HG03064 (cell line): ENCODE results near the gene C1orf52.

Experiments used
- ATAC-seq: cut with Tn5 transposase; IDR thresholded peaks from one replicate; pipeline ENCODE4 v1.9.1; 2021; ENCODE audit warnings: low read depth; ENCODE audit not compliant: unreplicated experiment

C1orf52 gene

GRCh38 chr1:85240643-85241042 is 18.8 kb downstream of the C1orf52 start:
- no peak for ATAC-seq

DNA sequence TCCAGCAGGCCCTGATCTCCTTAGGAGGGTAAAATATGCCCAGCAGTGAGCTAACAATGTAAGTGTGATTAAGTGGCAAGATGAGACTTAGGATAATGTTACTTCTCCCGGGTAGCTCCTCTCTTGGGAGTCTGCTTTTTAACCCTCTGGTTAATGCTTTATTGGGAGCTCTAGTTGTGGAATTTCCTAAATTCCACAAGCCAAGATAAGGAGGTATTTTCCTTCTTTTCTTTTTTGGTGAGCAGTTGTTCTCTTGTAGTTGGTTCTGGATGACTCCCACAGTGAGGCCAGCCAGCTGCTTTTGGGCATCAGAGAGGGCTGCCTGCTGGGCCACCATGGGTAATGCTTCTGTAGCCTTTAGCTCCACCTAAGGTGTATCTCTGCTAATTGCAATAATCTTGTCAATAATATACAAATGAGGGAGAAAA is 19.3 kb downstream of the C1orf52 start:
- no peak for ATAC-seq

DNA sequence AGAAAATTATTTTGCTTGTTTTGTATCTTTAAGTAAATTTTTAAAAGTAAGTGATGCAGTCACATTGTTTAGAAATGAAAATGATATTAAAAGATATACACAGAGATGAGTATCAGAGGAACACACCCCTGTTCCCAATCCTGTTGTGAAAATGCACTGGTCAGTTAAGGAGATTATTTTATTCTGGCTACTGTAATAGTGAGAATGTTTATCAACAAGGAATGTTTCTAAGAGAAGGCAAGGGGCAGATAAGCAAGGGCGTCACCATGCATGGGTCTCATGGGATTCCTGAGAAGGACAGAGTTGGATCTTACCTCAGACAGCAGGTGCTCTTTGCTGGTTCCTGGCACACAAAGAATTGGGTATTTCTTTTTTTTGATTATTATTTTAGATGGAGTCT is 21.8 kb downstream of the C1orf52 start:
- no peak for ATAC-seq

DNA sequence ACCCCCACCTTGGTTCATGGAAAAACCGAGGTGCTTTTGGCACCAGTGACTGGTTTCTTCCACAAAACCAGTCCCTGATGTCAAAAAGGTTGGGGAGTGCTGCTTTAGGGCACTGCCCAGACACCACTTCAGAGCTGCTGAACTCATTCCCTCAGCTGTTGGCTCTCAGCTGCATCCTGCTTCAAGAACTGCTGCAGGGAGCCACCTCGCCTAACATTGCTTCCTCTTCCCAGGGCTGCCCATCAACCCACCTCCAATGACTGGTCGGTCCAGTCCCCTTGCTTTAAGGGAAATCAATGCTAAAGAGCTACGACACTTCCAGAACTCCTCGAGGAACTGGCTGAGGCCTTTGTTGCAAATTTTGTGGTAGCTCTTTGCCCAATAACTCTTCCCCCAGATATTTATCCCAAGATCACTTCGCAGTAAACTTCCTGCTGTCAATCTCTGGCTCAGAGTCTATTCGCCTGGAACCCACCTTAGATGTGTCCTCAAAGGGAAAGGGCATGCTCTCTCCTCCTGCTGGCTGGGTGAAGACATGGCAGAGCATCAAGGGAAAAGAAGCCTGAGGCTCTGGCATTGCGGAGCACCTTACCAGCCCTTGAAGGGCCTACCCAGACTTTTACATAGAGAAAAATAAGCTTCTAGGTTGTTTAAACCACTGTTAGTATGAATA is 29.0 kb downstream of the C1orf52 start:
- no peak for ATAC-seq

GRCh38 chr1:85229574-85230097 is 29.8 kb downstream of the C1orf52 start:
- no peak for ATAC-seq

DNA sequence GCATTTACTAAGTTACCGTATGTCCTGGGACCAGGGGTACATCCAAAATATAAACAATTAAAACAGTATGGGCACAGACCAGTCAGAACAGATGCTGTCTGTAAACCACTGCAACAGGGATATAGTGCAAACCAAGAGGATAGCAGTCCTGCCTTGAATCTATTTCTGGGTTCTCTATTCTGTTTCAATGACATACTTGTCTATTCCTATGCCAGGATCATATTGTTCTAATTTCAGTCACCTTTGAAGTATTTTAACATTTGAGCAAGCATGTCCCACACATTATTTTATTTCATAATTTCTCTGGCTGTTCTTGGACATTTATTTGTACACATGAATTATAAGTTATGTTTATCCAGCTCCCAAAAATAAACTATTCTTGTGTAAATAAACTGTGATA is 30.5 kb downstream of the C1orf52 start:
- no peak for ATAC-seq

DNA sequence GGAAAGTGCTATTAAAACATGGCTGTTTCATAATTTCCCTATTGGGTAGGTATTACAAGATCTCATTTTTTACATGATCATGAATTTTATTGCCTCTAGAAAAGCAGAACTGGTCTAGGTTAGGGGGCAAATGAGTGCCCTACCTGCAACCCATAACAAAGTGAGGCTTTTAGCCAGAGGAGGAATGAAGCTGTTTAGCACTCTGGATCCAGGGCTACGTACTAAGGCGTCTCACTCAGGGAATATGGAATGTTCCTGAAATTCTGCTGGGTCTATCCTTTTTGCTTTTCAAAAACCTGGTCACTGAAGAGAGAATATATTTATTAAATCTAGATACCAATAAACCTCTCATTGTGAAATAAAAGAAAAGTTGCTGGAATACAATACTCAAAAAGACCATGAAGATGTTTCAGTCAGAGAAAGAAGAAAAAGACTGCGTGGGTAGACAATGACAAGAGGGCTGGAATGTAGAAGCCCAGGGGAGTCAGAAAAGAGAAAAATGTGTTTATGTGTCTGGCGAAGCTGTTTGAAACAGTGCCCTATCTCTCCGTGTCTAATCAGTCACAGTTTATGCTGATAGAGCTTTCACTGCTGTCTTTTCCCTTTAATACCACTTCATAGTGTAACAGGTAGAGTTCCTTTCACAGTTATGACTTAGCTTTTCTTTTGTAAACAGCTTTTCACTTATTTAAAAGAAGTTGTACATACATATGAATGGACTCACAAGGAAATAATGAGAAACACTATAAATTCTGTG is 33.7 kb downstream of the C1orf52 start:
- ATAC-seq, result no peak

- no peak for ATAC-seq
Observed at GRCh38 chr1:85224734-85225623, 34.5 kb downstream of the C1orf52 start.

DNA sequence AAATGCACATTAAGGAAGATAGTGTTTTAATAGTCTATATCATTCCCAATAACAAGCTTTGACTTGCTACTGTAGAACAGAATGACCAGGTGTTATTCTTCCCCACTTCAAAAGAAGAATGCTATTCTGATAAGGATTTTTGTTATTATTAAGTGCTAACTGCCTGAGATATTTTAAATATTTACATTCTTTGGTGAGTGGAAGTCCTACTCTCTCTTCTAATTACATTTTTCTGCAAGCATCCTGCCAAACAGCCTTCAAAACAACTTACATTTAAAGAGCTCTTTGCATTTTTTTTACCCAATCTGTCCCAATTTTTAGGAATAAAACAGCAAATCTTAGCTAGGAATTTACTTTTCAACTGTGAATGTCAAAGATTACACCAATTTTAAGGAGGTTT is 35.2 kb downstream of the C1orf52 start:
- no peak for ATAC-seq

DNA sequence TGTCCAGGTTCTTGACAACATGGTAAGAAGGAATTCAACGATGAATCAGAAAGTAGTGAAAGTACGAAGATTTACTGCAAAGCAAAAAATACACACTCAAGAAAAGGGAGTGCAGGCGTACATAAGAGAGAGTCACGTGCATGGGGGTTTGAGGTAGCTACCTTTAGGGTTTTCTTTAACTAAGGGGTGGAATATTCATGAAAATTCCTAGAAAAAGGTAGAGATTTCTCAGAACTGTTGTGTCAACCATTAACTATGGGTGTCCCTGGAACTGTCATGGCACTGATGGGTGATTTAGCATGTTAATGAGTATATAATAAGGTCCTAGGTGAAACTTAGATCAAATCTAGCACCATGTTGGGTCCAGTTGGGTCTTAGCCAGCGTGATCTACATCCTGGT is 36.1 kb downstream of the C1orf52 start:
- ATAC-seq, result no peak

- no peak for ATAC-seq
Observed at GRCh38 chr1:85220756-85221201, 38.7 kb downstream of the C1orf52 start.

- ATAC-seq, result no peak
Observed at GRCh38 chr1:85219853-85220610, 39.4 kb downstream of the C1orf52 start.

- no peak for ATAC-seq
Observed at GRCh38 chr1:85216697-85217096, 42.8 kb downstream of the C1orf52 start.

GRCh38 chr1:85214654-85215053 is 44.8 kb downstream of the C1orf52 start:
- ATAC-seq, result no peak

DNA sequence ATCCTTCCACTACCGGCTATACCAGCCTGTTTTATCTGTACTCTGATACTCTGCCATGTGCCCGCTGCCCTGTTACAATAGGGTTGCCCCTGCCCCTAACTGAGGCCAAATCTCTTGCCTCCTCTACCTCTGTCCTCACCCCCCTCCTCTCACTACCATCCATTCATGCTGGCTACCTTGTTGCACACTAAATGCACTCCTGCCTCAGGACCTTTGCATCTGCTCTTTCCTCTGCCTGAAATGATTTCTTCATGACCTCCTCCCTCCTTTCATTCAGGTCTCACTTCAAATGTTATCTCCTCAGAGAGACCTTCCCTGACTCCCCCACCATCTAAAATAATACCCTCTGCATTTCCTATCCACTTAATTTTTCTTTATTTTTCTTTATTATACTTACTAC is 51.0 kb downstream of the C1orf52 start:
- no peak for ATAC-seq

GRCh38 chr1:85203573-85204171 is 55.8 kb downstream of the C1orf52 start:
- ATAC-seq, result no peak

- ATAC-seq, result no peak
Observed at GRCh38 chr1:85202864-85203255, 56.6 kb downstream of the C1orf52 start.

DNA sequence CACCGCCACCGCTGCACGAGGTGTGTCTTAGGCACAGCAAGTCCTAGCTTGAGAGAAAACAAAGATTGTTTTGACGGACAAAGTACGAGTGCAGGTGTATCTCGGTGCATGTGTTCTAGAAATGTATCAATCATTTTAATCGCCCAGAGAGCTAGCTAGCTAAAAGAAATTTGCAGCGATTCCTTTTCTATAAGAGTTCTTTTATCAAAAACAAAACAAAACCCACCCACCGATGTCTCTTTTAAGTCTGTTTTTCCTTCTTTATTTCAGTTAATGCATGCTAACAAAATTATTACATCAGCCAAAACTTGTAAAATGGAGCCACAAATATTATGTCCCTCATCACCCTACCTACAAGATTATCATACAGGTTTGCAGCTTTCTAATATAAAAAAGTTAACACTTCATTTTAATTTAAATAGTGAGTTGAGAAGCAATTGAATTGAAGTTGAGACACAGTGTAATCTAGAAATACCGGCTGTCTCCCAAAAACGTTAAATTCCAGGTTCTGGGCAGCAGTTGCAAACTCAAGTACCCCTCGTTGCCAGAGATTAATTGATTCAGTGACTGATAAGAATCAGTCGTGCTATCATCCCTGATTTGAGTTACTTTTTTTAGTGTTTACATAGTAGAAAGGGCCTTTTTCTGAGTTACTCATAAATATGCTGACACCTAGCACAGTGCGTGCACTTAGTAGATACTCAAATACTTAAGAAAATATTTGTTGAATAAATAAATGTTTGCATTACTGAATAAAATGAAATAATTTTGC is 57.2 kb downstream of the C1orf52 start:
- no peak for ATAC-seq
